ENCODE results near the gene SLC2A11. TPM values are rescaled to one million over a fixed set of nuclear protein-coding genes. Genes with fewer than 3 reads are reported as not detected.

Gene SLC2A11
- total and polyA plus RNA-seq, 10 of the 15 experiments (the other 5 are each of a cell fraction or from before 2014, with no cell fraction given) = 0.98 to 18.3 (median 8.6) TPM

- TF ChIP-seq RFX5 (IDR thresholded peaks at IDR 0.05; ENCODE audit: low read depth, low read length) = no peak
Measured at GRCh38 chr22:23849009-23850006, 8.4 kb upstream of the SLC2A11 start (continued).

GRCh38 chr22:23850136-23850611 lies 7.5 kb upstream of the SLC2A11 start:
- Histone ChIP-seq H3K4me2 (ENCODE audit: control insufficient read depth, insufficient read depth) (peak overlapping the region; percentile 38), H3K27me3 (replicated peaks in 1 of 2; ENCODE audit: control insufficient read depth in 2 of 2, insufficient read depth in 2 of 2, low read length in 1 of 2) (no peaks in the 10 kb centered on the region), H3K9ac (ENCODE audit: control insufficient read depth, insufficient read depth, low read length) (no peak overlapping the region; the same call in 1 of the 2 replicates), H3K4me1 (ENCODE audit: control insufficient read depth, insufficient read depth, low read length) (peaks cover 51% of the 10 kb centered on the region), H3K36me3 (ENCODE audit: control insufficient read depth in 2 of 2, insufficient read depth in 2 of 2, low read length in 1 of 2) (no peaks in the 10 kb centered on the region), H3K4me3 (no peak overlapping the region), H2AFZ (ENCODE audit: control insufficient read depth, low read depth, low read length) (no peak overlapping the region; the same call in 1 of the 2 replicates), H3K9me3 (replicated peaks; ENCODE audit: control insufficient read depth, insufficient read depth, low read length) (no peaks in the 10 kb centered on the region), H4K20me1 (ENCODE audit: control insufficient read depth, insufficient read depth) (no peaks in the 10 kb centered on the region), H3K27ac (ENCODE audit: control insufficient read depth, insufficient read depth) (no peak overlapping the region), H3K79me2 (ENCODE audit: control insufficient read depth, insufficient read depth, low read length) (no peaks in the 10 kb centered on the region)
- ChIA-PET RAD21 (ENCODE audit: unreplicated experiment) (interaction anchor here (0.6 to 3.0 kb wide), 12 partner anchors 7 to 306 kb away, joined by 3 to 24 read pairs (median 4); partner anchors contain the start of genes MIF, MMP11 and SLC2A11), SMC1A (ENCODE audit: uncharacterized antibody, unreplicated experiment) (interaction anchor here (0.7 to 3.6 kb wide), 12 partner anchors 7 to 131 kb away, joined by 3 to 23 read pairs (median 4); partner anchors contain the start of genes CHCHD10, MIF and SLC2A11), POLR2A (no interaction called here), CTCF (interaction anchor here (0.6 to 9.7 kb wide), 22 partner anchors 8 to 311 kb away, joined by 3 to 197 read pairs (median 4); partner anchors contain the start of genes CHCHD10, MIF and SLC2A11)
- ATAC-seq (peak; percentile 84), FAIRE-seq (peak; percentile 69), DNase-seq (ENCODE audit: low read depth, low spot score) (no peak)
- 13% methylated on average over 16 of the region's 16 CpGs for WGBS (ENCODE audit: insufficient coverage, insufficient replicate concordance, low lambda C conversion rate, missing lambda C conversion rate)
- in situ Hi-C loops (cut with MboI) = no loop called here
- TF ChIP-seq NR2F1 (conservative IDR thresholded peaks at IDR 0.05) = peak; percentile 56; the same call in 1 of the 2 replicates
- no peak for TF ChIP-seq ZNF217 (IDR thresholded peaks at IDR 0.05)
- TF ChIP-seq SRF (IDR thresholded peaks at IDR 0.05; ENCODE audit: low read depth in 2 of 2, low read length in 2 of 2) = peak in 1 of 2 experiments; percentile 48; a peak in 1 of 4 replicates
- TF ChIP-seq IRF5 (IDR thresholded peaks at IDR 0.05; ENCODE audit: borderline replicate concordance) = no peak
- TF ChIP-seq MLLT1 (IDR thresholded peaks at IDR 0.05) = peak; percentile 87
- peak; percentile 61; the same call in 1 of the 2 replicates for TF ChIP-seq PAX5 (IDR thresholded peaks at IDR 0.05; ENCODE audit: borderline replicate concordance, low read depth, low read length)
- TF ChIP-seq ESRRA (IDR thresholded peaks at IDR 0.05; ENCODE audit: low read length) = peak; percentile 37; the same call in 1 of the 2 replicates
- intact Hi-C loops (cut with micrococcal nuclease; ENCODE audit: unreplicated experiment) = no loop called here
- BruUV-seq (replicated peaks) = no TSS peak

Data from GM12878 (cell line).